Myocyte (in vitro differentiated cells): ENCODE measurements around the gene IL17A. TPM values are rescaled to one million over a fixed set of nuclear protein-coding genes. Genes with fewer than 3 reads are reported as not detected.
A peak's percentile ranks its signal among the peaks of the same experiment; 100 is the strongest.

Source experiments
- DNase-seq: peaks from one replicate; pipeline ENCODE4 v3.0.0-alpha.2; 2012; ENCODE audit warnings: low read depth
- microRNA counts: library from miRNA; unstranded; fragments of <30 nt; microRNA quantifications from one replicate; lab custom pipeline; 2016
- microRNA-seq: library from miRNA; unstranded; fragments of <30 nt; microRNA quantifications from one replicate; pipeline ENCODE4, GENCODE V29; 2016
- total RNA-seq: library from RNA; depleted of rRNA; stranded (reverse); fragments of >200 nt; gene quantifications from 2 replicates; pipeline ENCODE4 v1.2.3, GENCODE V29; 2014

IL17A gene
- total RNA-seq, 1 donor from 2014 or later: not detected

DNA sequence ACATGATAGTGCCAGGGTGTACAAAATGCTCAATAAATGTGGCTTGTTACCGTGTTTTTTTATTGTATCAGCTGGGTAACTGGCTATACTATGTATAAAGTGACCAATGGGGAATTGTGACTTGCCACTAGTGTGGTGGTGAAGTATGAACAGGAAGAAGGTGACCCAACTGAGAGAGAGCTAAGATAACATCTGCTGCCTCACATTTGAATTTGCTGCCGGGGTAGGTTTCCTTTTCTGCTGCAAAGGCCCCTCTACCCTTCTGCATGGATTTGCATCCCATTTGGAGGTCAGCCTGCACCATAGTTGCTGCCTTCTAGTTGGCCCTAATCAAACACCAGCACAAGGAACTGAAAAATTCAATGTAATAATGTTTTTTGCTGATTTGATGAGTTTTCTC, 24.1 kb downstream of the IL17A start:
- DNase-seq: no peak

DNA sequence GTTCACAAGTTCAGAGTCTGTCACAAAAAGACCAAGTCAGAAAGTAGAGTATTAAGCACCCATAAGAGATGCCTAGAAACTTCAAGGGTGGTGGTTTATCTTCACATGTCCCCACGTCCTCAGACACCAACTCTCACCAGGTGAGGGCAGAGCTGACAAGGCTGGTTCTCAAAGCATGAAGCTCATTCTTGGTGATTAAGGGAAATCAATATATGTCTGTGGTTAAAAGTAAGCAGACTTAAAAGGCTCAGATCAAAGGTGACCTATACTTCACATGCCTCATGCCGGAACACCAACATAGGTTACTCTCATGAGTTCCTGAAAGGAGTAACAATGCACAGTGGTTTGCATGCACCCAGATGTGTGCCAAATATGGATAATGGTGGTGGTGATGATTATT, 27.0 kb downstream of the IL17A start:
- no peak for DNase-seq

DNA sequence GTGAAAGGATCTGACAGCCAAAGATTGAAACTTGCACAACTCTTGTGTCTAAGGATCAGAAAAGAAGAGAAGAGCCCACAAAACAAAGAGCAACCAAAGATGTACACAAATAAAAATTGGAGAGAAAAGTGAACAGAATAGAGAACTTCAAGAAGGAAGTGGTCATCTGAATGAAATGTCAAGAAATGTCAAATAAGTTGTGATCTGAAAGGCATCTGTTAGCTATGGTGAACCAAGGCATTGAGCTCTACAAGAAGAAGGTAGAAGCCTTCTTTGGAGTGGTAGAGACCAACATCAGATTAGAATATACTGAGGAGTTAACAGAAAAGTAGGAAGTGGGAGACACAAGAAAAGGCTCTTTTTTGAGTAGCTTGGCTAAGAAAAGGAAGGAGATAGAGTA, 29.6 kb downstream of the IL17A start:
- DNase-seq: no peak

DNA sequence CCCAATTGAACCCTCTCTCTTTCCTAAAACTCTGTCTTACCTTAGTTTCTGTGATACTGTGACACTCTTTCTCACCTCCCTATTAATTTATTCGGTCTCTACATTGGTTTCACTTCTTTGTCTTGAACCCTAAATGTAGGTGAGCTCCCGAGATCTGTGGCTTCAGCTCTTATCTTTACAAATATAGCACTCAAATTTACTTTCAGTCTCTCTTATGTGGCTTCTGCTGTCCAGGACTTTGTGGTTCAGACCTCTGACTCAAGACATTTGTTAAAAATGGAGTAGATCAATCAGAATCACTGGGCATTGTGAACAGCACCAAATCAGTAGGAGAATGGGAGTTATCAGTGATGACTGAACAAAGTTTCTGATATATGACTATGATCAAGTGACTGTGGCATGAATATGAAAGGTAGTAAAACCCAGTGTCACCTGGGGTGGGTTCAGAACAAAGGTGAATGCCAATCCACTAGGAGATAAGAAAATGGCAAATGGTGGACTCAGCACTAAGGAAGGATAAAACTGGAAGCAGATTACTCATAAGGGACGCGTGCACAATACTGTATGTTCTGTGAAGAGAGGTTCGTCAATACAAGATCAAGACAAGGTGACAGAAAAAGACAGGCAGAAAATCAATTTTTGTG, 30.9 kb downstream of the IL17A start:
- DNase-seq: no peak

DNA sequence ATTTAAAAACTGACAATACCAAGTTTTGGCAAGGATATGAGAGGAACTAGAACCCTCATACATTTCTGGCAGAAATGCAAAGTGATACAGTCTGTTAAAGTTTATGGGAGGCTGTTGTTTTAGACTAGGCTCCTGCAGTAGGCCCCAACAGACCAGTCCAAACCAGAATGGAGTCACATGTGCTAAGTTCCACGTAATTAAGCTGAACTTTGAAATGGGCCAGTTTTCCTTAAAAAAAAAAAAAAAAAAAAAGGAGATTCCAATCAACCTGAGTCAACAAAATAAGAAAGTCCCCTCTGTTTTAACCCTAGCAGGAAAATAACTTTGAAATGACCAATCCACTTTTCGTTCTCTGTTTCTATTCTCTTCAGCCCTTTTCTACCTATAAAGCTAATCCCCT, 31.6 kb downstream of the IL17A start:
- no peak for DNase-seq

DNA sequence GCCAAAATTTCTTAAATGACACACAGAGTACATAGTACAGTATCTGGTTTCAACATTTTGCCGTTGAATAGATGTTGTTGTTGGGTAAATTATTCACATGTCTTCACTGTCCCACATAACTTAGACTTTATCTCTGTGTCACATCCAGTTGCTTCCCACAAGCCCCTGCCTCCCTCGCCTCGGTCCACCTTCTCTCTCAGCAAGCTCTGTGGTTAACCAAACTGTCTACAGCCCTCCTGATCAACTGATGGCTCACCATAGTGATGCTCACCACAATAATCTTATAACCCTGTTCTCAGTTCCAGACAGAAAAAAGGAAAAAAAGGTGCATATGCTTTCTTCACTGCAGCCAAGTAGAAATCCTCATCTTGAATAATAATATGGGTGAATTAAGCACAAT, 35.1 kb downstream of the IL17A start:
- DNase-seq: peak; percentile 34

DNA sequence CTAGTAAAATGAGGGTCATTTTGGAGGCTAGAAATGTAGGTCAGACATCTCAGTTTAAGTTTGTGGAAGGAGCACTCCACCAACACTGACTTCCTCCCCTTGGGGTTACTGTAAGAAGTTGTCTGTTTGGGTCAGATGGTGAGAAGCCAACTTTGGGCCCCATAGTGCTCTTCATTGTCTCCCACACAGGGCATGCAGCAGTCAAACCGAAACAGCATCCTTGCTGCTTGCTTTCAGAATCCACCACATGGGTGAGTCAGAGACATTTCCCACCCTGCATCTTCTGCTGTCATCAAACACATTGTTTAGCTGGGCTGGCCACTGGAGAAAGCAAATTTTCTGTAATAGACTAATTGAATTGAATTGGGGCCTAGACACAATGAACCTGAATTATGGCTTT, 41.3 kb downstream of the IL17A start:
- peak; percentile 2 for DNase-seq

DNA sequence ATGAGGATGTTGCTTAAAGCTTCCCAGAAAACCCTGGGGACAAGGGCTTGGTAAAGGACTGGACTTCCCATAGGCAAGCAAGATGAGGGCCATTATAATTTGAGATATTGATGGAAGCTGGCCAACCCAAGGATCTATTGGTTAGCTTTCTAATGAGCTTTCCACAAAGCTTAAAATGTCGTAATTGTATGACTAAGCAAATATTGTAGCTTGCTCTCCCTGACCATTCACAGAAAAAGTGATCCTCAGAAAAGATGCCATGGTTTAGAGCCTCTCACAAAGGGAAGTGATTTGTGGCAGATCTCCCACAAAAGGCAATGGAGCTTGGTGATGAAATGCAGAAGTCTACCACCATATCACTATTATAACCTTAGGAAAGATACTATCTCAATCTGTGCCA, 44.5 kb downstream of the IL17A start:
- DNase-seq: no peak

DNA sequence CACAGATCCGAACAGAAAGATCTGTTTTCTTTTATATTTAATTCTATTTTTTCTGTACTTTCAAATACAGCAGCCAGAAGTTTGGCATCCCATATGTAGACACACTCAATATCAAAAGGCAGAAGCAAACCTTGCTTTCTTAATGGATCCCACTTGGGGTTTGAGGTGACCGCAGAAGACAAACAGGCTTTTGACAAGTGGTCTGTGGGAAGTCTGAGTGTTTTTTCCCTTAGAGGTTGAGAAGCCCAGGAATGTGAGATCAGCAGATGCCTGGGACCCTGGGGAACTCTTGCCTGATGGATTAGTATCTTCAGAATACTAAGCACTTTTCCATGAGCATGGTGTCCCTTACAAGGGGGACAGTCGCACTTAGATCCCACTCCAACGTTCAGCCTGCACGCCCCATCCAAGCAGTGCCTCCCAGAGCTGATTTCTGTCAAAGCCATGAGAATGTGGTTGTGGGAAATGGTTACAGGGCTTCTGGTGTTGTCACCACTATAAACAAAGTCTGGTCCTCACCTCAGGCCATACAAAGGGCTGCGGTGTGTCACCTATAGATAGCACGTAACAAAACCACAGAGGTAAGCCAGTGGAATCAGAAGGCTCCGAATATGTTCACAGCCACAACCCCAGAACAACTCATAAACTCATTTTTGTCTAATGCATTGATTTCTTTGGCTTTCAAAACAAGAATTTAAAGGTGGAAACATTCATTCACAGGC, 45.4 kb downstream of the IL17A start:
- DNase-seq: peak; percentile 67

DNA sequence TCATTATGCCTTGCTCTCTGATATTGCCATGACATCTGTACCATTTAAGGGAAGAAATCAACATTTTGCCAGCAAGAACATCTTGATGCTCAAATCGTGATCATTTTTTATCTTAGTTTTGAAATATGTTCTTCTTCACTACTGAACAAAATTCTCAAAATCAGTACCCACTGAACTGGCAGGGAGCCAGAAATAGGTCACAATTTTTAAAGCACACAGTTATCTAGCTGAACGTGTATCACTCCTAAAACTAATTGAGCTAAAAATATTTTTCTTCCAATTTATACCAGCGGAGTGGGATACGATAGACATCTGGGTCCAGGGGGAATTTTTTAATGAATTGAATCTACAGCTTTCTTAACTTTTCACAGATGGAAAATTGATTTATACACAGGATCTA, 46.8 kb downstream of the IL17A start:
- no peak for DNase-seq

DNA sequence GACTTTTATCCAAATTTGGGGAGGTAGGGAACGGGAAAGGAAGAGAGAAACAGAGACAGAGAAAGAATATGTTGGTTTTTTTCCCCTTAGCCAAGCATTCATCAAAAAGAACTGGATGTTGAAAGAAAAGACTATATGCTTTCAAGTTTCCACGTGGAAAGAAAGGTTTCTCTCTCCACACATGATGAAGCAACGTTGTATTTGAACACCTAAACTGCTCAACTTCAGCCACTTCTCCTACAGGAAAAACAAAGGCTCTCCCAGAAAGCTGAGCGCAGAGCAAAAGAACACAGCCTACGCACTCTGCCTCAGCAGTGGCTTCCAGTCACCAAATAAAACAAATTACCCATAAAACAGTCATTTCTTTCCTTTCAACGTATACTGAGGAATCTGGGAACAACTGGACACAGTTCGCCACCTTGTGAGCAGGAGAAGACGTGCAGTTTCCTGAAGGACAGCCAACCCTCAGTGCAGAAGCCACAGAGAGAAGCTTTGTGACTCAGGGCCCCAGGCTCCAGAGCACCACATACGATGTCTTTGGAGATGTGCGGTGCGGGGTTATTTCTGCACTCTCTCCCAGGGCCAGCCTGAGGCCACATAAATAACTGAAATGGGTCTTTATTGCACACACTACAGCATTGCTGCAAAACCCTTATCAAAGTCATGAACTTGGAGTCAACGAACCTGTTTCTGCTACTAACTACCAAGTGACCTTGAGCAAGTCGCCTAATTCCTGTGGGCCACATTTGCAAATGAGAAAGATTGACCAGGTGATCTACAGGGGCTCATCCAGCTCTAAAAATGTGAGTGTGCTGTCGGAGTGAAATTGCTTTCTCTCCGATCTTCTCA, 48.0 kb downstream of the IL17A start:
- DNase-seq: peak; percentile 78

MicroRNAs within 50 kb of the gene (microRNA counts, 767-probe panel; counts per million panel counts)
- microRNA hsa-miR-133b (lab: Ali Mortazavi, UCI): 15,792 counts per million, percentile 90 among the panel's probes with 10 or more counts
- 21,893 counts per million, percentile 100 among the panel's probes with 10 or more counts for microRNA hsa-miR-206 (lab: Ali Mortazavi, UCI)

Small RNAs within 50 kb of the gene (microRNA-seq; reads per million reads assigned to microRNA genes)
- 735 reads per million, percentile 77 among the genes with 10 or more reads in this experiment for gene MIR133B
- gene MIR206: 233,116 reads per million, percentile 100 among the genes with 10 or more reads in this experiment

Other genes with a start within 250 kb of the IL17A start
- 3.6 and 4.4 TPM in 2 replicates for gene PKHD1, start 98.8 kb upstream of the IL17A start, total RNA-seq
- gene IL17F, start 58.1 kb downstream of the IL17A start, total RNA-seq: not detected in 2 replicates
- gene MCM3, start 98.4 kb downstream of the IL17A start, total RNA-seq: 12.0 and 17.6 TPM in 2 replicates
- 1.9 and 2.7 TPM in 2 replicates for gene PAQR8, start 175.8 kb downstream of the IL17A start, total RNA-seq
- 47.2 and 47.5 TPM in 2 replicates for gene EFHC1, start 234.0 kb downstream of the IL17A start, total RNA-seq